Left renal pelvis (tissue), 4 donors: Measurements from ENCODE around the gene ESR2. TPM values are rescaled to one million over a fixed set of nuclear protein-coding genes. Genes with fewer than 3 reads are reported as not detected.
"Not testable (repeated sequence)": the region's sequence is repeated elsewhere in the genome, so short reads cannot be mapped to it uniquely, and the experiment has no call there.

Source experiments
- DNase-seq, 4 donors: peaks; one replicate each; pipeline ENCODE4 v3.0.0-alpha.2; 2013; ENCODE audit warnings: low read depth in 4 of 4, low spot score in 3 of 4
- polyA plus RNA-seq, 4 donors: library from polyadenylated mRNA; unstranded; fragments of 120-200 nt; gene quantifications; one replicate each; pipeline ENCODE4 v1.2.1, GENCODE V29; 2013; ENCODE audit not compliant: insufficient read length in 4 of 4

ESR2 gene
- polyA plus RNA-seq, 4 donors, result 0.55 to 1.4 (median 0.93) TPM

DNA sequence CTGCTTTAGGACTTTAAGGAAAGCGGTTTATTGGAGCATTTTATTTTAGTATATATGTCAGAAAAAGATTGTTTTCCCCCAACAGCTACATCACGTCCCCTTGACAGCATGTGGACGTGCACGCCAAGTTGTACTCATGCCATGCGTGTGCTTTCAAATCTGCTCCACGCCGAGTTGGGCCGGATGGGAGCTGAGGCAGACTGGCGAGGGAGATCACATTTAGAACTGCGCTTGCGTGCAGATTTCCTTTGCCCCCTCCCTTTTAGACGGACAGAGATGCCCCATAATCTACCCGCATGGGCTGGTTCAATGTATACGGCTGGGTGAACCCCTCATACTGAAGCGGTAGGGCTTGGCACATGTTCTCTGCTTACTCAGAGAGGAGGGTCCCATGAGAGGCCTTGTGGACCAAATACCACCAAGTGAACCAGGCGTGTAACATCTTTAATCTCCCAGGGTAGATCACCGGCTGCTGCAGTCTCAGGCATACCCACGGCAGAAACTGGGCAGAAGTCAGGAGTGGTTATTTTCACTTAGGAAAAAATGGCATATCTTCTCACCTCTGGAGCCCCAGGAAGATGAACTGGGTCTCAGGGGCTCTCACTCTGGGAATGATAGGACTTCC, 92.1 kb downstream of the ESR2 start:
- no peak for DNase-seq

DNA sequence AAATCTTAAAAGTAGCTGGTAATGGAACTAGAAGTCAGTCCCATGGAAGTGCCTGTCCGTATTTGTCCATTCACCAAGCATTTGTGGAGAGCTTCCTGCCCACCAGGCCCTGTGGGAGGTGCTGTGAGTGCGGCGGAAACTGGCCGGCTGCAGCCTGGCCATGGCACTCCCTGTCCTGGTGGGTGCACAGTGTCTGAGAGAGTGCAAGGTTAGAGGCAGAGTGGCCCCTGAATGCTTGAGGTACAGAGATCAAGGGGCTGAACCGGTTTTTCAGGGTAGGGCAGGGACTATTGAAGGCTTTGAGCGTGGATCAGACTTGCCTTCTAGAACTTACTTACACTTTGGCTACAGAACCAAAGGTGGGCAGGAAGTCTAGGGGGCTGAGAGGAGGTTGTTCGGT, 92.9 kb downstream of the ESR2 start:
- no peak for DNase-seq

DNA sequence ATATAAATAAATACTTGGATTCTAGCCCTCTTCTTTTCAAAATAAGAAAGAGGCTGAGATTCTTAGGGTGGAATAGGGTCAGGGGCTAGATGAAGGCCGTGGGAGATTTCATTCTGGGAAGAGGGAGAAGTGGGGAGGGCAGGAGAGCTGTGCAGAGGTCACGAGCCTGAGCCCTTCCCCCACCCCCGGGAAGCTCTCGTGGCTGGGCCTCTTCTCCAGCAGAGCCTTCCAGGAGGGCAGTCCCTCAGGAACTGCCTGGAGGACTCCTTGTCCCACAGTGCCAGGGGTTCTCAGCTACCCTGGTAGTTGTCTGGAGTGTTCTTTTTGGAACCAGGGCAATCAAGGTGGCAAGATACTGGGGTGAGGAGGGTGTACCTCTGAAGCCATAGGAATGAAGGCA, 94.0 kb downstream of the ESR2 start:
- no peak for DNase-seq

DNA sequence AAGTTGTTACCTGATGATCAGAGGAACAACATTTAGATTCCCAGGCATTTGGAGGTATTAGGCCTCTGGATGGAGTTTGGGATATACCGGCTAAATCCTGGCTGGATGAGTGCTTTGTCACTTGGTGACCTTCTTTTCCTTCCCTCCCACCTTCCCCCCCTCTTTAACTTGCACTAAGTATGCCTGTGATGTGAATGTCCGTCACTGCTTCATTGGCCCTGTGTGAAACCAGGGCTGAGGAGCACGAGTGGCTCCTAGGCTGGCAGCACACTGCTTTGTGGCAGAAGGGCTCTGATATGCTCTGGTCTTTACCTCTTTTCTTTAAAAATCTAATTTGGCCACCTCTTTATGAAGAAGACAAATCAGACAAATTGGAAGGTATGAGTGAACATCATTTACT, 95.7 kb downstream of the ESR2 start:
- DNase-seq, result no peak

DNA sequence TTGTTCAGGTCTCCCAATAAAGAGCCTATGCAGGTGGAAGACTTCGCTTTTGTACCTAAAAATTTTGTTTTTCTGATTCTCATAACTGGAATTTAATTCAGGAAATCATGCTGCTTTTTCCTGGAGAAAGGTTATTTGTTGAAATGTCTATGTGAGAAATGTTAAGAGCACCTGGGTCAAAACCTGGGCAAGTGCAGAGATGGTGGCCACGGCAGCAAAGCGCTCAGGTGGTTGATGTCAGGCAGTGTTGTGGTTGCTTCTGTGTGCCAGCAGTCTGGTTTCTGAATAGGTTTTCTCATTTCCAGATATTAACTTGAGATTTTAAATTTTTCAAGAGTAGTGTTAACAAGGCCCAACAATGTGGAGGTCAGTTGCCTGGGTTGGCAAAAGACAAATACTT, 96.2 kb downstream of the ESR2 start:
- DNase-seq, result no peak

DNA sequence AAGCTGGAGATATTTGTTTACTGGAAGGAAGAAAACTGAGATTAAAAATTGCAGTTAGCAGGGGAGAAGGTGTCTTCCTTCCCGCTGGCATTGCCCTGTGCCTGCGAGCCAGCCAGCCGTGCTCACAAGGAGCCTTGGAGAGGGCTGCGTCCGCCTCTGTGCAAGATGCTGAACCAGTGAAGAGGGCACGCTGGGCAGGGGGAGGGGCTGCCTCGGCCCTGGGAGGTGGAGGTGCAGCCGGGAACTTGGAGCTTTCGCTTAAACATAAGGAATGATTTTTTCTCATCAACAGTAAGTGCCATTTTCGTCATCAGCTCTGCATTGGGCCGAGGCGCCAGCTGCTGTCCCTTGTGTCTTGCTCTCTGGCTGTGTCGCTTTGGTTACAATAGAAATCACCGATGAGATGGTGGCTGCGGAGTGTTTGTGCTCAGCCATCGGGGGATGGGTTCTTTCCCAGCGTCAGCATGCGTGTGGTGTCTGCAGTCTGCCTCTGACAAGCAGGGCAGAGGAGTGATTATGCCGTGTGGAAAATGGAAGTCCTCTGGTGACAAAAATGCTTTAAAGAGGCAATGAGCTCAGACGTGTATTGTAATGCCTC, 97.3 kb downstream of the ESR2 start:
- peak in 2 of 4 donors; percentile 39 to 47 for DNase-seq

DNA sequence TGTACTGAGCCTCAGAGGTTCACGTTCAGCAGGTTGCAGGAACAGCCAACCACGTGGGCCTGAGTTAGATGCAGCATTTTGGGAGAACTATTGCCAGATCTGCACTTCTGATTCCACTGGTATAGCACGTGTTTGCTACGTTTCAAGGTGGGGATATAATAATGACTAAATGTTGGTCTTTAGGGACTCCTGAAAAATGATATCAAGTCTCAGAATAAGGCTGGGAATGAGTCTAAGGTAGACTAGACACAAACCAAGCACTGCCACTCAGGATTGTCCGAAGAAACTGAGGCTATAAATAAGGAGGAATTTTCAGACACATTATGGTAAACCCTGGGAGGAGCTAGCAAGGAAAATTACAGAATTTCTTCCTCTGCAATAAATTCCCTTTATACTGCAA, 98.1 kb downstream of the ESR2 start:
- no peak for DNase-seq

DNA sequence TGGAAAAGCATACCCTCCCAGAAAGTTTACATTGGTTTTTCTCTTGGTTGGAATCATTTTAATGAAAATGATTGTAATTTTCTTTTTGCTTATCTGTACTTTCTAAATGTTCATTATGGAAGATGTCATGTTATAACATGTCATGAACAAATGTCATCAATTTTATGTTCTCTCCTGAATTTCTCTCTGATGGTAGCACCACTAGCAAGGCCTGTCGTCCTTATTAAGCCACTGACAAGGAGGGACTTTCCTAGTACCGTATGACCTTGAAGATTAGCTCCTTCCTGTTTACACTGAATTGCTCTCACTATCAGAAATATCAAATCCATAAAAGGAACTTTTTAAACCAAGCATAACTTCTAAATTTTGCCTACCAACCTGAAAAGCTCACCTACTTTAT, 99.0 kb downstream of the ESR2 start:
- no peak for DNase-seq

DNA sequence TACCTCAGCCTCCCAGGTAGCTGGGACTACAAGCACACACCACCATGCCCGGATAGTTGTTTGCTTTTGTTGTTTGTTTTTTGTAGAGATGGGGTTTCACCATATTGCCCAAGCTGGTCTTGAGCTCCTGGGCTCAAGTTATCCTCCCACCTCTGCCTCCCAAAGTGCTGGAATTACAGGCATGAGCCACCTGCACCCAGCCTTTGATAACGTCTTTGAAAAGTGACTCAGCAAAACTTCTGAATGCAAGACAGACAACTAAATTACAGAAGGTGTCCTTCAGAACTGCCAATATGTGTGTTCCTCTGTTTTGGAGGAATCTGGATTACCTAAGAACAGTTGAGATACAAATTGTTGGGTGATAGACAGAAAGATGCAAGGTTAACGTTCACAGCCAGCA, 99.8 kb downstream of the ESR2 start:
- DNase-seq, result no peak

DNA sequence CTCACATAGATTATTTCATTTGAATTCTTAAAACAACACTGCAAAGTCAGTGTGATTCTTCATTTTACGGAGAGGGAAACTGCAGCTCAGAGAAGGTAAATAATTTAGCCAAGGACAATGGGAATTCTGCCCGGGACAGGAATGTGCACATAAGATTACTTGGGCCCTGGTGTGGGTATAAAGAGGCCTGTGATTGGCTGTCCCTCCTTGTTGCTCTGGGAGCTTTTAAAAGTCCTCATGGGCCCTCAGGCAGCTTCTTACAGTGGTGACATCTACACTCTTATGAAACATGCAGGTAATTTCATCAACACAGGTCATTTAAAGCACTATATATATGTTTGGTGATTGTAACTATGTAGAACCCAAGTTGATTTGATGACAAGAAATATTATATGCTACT, 100.3 kb downstream of the ESR2 start:
- DNase-seq, result no peak

DNA sequence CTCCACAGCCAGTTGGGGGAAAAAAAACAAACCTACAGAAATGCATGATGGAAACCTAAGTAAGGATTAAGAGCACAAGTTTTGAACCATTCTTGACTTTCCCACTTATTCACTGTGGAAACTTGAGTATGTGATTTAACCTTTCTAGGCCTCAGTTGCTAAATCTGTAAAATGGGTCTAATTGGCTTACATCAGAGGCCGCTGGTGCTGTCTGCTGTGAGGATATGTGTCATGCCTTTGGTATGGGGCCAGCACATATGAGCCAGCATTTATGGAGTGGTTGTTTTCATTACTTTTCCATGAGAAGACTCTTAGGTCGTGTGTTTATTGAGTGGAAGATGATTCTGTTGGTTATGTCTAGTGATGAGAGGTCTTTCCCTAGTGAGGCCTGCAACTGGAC, 102.4 kb downstream of the ESR2 start:
- DNase-seq, result no peak

DNA sequence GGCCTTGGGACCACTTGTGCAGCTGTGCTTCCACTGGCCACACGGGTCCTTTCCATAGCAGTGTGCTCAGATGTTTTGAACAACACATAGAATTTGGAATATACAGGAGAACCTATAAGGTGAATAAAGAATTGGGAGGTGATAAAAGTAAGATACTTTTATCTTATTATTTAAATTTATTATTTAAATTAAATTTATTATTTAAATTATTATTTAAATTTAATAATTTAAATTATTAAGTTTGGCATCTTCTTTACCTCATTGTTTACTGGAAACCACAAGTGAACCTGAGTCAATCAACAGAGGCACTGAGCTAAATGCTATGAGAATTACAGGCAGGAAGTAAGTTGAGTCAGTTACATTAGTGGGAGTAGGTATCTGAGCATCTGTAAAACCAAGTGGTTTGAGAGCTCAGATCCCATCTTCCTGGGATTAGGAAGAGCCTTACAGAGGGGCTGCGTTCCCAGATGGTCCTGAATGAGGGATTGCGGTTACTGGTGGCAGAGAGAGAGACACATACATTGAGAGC, 103.1 kb downstream of the ESR2 start:
- no peak for DNase-seq

DNA sequence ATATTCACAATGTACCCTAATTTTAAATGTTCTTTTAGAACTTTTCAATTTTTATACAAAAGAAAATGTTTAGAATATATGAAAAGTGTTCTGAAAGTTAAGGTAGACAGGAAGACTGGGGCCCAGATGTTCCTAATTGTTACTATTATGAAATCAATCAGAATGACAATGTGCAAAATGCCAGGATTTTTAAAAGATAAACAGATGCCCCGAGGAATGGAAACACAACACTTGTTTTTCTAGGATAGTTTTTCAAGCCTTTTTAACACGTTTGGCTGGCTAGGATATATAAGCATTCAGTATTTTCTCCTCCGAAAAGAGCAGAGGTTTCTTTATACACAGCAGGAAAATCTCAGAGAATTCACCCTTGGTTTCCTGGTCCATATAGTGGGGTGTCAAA, 106.8 kb downstream of the ESR2 start:
- DNase-seq, result no peak

DNA sequence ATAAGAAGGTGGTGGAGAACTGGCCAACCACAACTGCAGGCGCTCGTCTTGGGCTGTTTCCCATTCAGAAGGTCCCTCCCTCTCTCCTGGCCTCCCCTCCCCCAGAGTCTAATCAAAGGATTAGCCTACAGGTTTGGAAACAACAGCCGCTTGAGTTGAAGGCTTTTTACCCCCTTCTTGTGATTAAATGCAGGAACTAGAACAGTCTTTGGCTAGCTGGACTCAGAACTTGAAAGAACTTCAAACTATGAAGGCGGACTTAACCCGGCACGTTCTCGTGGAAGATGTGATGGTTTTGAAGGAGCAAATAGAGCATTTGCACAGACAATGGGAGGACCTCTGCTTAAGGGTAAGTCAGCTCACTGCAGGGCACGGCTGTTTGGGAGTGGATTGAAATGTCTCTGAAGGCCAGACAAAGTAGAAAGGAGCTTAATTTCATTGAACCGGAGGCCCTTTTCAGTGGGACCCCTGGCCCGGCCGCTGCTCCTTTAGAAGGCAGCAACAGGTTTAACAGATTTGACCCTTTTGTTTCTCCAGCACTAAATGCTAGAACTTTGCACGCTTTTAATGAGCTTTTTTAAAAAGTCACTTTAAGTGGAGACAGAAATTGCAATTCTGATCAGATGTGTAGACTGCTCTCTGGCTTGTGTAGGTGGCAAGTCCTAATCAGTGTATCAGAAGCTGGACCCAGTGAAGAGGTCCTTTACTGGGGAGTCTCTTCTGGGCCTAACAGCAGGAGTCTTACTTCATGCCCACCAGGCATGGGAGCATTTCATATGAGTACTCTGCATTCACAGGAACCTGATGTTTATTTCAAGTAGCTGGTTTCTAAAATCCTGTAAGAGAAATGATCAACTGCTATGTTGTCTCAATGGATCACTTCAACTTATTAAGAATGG, 107.7 kb downstream of the ESR2 start:
- no peak for DNase-seq

DNA sequence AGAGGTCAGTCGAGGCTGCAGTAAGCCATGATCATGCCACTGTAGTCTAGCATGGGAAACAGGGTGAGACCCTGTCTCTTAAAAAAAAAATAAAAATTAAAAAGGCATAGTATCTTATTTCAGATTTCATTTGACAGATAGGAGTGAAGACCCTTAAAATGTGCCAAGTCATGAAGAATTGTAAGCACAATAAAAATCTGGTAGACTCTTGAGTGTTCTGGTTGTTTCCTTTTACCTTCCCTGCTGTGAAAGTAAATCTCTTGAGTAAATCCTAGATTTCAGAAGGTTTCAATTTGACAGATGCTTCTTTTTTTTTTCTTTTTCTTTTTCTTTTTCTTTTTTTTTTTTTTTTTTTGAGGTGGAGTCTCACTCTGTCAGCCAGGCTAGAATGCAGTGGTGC, 109.0 kb downstream of the ESR2 start:
- DNase-seq, result no peak

DNA sequence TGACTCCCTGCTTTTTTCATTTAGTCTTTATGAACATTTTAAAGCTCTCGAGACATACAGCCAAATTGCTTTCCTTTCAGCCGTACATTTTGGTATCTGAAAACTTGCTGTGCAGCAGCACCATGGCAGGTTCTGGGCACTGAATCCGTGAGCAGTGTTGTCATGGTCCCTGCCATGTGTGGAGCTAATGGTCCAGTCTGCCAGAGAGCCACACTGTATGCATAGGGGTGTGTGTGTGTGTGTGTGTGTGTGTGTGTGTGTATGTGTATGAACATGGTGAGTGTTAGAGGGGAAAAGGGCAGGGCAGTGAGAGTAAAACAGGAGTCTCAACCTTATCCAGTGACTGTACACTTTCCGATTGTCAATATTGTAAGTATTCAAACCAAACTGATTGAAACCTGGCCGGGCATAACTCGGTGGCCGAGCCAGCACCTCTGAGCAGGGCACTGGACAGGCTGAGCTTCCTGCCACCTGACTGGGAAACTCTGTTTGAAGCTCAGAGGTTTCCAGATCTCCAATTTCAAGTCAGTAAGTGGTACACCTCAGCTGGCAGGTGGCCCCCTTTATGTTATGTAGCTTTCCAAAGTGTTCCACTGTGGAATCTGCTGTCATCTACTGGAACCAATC, 110.0 kb downstream of the ESR2 start:
- DNase-seq, result no peak

DNA sequence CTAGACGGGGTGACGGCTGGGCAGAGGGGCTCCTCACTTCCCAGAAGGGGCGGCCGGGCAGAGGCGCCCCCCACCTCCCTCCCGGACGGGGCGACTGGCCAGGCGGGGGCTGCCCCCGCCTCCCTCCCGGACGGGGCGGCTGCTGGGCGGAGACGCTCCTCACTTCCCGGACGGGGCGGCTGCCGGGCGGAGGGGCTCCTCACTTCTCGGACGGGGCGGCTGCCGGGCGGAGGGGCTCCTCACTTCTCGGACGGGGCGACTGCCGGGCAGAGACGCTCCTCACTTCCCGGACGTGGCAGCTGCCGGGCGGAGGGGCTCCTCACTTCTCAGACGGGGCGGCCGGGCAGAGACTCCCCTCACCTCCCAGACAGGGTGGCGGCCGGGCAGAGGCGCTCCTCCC, 111.3 kb downstream of the ESR2 start:
- not testable (repeated sequence) for DNase-seq

DNA sequence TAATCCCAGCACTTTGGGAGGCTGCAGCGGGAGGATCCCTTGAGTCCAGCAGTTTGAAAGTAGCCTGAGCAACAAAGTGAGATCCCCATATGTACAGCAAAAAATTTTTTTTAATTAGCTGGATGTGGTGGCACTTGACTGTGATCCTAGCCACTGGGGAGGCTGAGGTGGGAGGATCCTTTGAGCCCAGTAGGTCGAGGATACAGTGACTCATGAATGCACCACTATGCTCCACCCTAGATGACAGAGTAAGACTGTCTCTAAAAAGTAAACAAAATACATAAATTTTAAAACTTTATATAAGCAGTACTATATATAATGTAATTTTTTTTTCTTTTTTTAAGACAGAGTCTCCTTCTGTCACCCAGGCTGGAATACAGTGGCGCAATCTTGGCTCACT, 115.4 kb downstream of the ESR2 start:
- no peak for DNase-seq

DNA sequence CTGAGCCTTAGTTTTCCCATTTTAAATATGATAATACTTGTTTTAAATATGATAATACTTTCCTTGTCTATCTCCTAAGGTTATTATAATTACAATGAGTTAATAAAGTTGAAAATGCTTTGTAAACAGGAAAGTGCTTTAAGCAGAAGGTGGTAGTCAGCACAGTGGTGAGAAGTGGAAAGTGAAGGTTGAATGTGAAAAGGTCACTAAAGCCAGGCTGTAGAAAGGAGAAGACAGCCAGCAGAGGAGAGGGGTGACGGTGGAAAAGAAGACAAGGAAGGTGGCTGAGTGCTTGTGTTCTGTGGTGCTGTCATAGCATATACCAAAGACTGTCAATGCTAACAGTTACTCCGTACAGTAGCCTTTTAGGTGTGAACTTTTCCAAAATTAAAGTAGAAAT, 117.8 kb downstream of the ESR2 start:
- DNase-seq, result no peak

DNA sequence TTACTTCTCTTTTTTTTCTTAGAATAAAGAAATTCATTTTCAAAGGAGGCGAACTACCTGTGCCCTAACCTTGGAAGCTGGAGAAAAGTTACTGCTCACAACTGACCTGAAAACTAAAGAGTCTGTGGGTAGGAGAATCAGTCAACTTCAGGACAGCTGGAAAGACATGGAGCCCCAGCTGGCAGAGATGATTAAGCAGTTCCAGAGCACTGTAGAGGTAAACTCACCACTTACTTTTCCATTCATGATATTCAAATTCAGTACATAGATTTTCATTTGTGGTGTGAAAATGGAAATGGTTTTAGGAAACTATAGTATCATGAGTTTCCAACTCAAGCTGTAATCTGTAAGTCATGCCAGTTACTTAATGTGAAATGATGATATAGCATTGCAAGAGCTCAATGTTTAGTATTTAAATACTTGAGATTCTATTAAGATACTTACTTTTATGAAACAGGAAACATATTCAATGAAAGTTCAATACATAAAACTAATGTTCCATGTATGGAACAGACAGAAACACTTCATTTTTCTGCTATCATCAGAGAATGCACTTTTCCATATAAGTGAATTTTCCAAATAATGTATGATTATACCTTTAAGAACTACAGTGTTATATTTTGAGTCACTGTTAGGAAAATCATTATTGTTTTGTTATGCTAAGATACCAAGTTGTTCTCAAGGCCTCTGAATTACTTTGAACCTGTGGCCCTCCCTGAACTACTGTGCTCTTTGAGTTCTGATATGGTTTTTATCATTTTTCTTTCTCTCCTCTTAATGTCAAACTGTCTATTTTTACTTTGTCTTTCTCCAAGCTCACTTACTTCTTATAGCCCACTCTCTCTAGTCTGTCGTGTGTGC, 119.0 kb downstream of the ESR2 start:
- no peak for DNase-seq
